Left hindlimb (tissue), 1 donor: ENCODE data around the gene EIF3L.

Experiments used
- DNase-seq: peaks from one replicate; pipeline ENCODE4 v3.0.0-alpha.2; 2018

The EIF3L gene

DNA sequence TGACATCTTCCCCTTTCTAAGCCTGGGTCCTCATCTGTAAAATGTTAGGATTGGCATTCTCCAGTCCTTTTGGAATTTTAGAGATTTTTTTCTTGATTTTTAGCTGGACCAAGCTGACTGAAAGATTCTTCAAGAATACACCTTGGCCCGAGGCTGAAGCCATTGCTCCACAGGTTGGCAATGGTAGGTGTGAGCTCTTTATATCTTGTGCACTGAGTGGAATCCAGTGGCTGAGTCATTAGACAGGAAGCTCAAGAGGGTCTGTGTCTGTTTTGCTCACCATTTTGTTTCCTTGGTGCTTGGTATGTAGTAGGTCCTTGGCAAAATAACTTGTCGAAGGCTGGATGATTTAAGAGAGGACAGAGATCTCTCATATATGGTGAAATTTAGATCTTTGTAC lies 6.2 kb downstream of the EIF3L start:
- no peak for DNase-seq

DNA sequence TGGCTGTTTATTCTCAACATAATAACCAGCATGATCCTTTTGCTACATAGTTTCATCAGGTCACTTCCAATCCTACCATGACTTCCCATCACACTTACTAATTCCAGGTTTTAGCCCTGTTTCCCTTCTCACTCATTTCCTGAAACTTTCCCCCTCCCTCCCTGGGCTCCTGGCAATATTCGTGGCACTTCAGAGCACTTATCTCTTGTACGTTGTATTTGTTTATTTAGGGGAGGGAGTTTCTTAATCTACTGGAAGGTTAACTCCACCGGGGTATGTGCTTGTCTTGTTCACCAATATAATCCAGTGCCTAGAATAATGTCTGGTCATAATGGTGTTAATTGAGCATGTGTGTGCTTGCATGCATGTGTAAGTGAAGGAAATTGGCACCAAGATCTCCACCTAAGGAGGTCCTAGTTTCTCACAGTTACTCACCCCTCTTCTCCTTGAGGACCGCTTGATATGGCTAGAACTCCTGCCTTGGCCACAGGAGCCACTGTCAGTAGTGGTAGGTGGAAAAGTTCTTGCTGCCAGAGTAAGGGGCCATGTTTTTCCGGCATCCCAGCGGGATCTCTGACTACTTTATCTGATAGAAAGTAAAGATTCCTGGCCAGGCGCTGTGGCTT lies 11.7 kb downstream of the EIF3L start:
- no peak for DNase-seq

DNA sequence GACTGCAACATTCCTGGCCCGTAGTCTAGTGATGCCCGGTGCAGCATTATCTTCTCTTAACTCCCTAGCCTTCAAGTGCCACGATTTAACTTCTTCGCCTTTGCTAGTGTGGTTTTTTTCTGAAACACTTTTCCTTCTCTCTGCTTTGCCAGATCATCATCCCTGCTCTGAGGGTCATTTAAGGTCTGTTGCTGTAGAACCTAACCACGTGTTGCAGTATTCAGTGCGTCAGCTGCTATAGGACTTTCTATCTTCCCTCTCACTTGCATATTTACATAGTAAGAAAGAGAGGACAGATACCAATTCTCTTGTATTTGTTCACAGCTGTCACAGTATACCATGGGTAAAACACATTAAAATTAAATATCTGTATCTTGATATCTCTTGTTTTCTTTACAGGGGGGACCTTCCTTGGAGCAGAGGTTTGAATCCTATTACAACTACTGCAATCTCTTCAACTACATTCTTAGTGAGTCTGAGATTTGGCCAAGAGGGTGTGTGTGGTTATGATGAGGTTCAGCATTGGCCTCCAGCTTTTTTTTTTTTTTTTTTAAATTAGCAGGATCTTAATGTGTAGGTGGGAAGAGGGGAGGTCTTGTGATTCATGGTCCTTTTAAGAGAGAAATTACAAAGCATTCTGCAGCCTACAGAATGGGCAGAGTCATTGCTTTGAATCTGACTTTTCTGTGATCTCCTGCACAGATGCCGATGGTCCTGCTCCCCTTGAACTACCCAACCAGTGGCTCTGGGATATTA lies 13.5 kb downstream of the EIF3L start:
- no peak for DNase-seq

DNA sequence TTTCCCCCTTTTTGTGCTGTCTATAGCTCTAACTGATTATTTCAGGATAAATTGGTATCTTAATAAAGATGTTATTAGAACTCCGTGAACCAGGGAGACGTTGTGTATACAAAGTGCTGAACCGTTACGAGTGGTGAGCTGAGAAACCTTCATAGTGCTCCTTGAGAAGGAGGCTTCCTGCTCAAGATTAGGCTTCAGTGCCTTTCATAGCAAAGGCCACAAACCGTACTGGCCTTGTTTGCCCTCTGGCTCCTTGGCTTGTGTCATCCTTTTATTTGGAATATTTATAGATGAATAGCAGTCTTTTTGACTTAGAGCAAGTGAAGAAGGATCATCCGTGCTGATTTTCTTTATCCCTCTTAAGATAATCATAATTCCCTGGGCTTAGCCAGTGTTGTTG lies 16.3 kb downstream of the EIF3L start:
- no peak for DNase-seq

DNA sequence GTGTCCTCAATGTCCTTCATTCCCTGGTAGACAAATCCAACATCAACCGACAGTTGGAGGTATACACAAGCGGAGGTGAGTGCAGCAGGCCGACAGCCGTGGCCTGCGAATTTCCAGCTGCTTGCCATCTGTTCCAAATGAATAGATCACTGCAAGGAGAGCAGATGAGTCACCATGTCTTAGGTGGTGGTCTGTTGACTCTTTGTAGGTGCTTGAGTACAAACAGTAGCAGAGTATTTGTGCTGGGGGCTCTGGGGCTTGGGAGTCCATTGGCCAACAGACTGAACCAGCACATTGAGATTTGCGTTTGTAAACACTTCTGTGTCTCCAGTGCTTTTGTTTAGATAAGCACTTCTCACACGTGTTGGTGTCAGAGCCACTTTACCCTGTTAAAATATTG lies 21.1 kb downstream of the EIF3L start:
- no peak for DNase-seq

DNA sequence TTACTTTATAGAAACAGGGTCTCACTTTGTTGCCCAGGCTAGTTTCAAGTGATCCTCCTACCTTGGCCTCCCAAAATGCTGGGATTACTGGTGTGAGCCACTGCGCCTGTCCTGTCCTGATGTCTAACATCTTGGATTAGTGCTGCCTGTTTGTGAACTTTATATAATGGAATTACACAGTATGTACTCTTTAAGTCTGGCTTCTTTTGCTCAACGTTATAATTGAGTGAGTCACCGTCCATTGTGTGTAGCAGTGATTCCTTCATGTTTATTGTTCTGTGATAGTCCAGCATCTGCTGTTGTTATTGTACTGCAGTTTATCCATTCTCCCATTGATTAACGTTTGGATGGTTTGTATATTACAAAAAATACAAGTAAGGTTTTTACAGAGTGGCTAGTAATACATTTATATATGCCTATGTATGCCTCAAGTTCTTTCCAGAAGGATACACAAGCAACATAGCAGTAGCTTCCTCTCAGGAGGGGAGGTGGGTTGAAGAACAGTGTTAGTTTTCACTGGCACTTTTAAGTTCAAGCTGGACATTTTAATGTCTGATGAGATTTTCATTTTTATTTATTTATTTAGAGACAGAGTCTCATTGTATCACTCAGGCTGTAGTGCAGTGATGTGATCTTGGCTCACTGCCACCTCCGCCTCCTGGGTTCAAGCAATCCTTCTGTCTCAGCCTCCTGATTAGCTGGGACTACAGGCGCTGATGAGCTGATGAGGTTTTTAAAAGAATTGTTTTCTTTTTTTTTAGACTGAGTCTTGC lies 31.6 kb downstream of the EIF3L start:
- DNase-seq, result no peak

DNA sequence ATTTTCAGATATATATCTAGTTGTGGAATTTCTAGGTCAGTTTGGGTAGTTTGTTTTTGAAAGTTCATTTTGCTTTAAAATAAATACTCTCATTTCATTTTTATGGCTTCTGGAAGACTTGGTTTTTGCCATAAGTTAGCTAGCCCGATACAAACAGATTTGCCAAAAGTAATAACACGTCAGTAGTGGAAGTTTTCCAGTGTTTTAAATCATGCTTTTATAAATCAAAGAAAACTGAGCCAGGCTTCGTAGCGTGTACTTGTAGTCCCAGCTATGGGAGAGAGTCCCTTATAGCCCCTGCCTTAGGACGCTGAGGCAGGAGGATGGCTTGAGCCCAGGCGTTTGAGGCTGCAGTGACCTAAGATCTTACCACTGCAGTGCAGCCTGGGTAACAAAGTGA lies 35.2 kb downstream of the EIF3L start:
- no peak for DNase-seq

DNA sequence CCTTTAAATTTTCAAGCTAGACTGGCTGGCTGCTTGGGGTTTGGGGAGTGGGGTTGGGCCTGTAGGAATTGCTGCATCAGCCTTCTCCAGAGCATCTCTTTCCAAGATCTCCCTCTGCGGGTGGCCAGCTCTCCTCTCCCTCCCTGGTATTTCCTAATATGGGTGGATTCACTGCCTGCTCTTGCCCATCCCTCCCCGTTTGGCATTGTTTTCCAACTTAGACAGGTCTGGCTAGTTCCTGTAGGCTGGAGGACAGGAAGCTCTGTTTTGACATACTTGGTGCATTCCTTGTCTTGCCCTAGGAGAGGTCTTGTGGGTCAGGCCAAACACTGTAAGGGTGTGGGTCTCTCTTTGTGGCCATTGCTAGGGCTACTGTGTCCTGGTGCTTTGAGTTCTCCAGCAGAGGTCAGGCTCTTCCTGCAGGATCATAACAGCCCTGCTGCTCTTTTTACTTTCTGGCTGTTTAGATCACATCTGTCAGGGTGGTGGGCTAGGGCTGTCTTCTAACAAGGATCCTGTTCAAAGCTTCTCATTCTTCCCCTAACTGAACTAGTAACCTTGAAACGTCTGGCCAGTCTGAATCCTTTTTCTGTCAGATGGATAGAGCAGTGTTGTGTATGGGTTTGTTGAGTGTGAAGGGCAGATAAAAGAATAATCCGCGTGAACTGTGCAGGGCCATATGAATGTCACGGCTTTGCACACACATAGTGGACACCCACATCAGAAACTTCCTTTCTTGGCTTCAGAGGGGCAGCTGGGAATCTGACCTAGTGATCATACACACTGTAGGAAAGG lies 38.6 kb downstream of the EIF3L start:
- DNase-seq, result peak; percentile 53

DNA sequence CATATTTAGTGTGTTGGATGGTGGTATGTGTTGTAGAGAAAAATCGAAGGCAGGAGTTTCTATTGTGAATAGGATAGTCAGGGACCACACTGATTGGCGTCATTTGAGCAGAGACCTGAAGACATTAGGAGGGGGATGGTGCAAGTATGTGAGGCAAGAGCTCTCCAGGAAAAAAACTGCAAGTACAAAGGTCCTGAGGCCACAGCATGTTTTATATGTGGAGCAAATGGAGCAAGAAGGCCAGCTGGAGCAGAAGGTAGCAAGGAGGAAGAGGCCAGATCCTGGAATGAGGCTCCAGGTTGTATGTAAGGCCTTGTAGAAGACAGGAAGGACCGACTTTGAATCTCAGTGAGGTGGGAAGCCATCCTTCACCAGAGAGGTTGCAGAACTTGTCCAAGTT lies 42.7 kb downstream of the EIF3L start:
- DNase-seq, result no peak

DNA sequence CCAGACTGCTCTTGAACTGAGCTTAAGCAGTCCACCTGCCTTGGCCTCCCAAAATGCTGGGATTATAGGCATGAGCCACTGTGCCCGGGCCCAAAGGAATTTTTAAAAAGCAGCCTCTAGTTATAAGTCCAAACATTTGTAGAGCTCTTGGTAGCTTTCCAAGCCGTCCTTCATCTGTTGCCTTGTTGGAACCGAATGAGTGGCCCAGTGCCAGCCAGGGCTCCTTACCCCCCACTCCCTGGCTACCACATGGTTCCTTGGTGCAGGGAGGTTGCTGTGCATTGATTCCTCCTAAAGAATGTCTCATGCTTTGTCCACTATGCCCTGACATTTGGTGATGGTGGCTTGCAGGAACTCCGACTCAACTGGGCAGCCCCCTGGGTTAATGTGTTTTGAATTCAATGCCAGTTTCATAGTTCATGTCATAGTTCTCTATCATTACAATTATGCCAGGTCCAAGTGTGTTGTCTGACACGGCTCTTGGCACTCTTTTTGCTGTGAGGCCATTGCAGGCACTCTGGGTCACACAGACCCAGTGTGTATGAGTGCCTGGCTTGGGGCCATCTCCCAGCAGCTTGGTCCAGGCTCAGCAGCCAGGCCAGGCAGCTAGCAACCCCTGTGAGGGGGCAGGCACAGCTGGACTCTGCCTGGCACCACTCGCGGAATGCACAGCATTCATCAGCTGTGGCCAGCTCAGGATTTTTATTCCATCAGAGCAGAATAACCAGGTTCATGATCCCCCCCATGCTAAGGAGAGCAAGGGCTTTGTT lies 43.5 kb downstream of the EIF3L start:
- peak; percentile 62 for DNase-seq

DNA sequence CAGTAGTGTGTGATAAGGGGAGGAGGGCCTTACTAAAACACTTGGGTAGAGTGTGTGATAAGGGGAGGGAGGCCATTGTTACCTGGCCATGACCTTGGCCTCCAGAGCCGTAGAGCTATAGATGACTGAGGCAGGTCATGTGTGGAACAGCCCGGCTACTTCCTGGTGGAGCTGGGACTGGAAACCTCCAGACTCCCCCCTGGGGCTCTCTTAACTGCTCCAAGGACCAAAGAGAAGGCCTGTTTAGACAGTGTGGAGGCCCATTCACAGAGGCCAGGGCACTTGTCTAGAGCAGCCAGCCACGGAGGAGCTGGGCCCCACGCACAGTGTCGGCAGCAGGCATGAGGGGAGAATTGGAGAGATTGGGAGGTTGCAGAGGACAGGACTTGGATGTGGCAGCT lies 44.4 kb downstream of the EIF3L start:
- no peak for DNase-seq

DNA sequence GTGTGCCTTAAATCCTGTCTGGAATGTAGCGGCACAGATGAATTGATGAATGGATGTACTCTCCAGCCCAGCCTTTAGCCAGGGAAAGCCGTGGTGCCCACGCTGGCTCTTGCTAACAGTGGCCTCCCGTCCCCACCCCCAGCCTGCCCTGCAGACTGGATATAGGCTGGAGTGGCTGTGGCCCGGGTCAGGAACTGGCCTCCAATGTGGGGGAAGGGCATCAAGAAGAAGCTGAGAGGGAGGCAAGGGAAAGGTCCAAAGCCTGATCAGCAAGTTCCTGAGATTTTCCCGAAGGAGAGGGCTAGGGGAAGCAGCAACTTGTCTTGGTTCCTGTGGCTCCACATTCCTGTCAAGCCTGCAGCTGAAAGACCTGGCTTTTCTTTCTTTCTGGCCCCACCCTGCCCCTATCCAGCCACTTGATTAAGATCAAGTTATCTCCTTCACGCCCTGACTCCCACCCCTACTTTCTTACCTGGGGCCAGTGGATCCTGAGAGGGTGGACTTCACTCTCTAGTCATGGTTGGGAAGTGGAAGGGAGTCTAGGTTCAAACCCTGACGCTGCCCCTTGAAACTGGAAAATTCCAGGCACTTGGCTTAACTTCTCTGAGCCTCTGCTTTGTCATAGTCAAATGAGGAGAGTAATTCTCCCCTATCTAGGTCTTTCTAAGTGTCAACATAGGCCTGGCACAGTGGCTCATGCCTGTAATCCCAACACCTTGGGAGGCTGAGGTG lies 45.9 kb downstream of the EIF3L start:
- no peak for DNase-seq

DNA sequence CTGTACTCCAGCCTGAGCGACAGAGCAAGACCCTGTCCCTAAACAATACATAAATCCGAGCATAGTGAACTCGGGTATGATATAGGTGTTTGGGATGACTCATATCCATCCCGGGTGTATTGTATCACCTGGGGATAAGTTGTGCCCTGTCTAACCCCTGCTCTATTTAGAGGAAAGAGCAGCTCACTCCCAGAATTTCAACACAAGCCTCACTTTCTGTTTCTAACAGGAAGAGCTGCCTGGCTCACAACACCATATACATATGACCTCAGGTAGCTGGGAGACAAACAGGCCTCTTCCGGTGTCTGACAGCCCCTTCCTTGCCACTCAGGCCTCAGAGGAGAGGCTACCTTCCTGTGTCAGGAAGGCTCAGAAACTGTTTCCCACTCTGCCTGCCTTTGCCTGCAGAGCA lies 47.0 kb downstream of the EIF3L start:
- no peak for DNase-seq

DNA sequence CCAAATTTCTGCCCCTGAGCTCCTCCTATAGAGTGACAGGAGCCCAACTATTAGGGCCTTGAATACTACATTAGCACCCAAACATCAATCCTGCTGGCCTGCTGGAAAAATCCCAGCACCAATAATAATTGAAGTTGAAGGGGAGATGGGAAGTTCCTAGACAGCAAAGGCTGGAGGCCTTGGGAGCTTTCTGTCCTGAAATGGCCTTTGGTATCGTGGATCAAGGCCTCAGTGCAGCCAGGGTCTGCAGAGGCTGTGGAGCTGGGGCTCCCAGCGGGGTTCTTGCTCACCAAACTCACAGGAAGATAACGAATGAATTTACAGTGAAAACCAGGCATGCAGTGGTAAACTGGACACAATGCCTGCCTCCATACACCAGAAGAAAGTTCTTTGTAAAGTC lies 47.7 kb downstream of the EIF3L start:
- no peak for DNase-seq

DNA sequence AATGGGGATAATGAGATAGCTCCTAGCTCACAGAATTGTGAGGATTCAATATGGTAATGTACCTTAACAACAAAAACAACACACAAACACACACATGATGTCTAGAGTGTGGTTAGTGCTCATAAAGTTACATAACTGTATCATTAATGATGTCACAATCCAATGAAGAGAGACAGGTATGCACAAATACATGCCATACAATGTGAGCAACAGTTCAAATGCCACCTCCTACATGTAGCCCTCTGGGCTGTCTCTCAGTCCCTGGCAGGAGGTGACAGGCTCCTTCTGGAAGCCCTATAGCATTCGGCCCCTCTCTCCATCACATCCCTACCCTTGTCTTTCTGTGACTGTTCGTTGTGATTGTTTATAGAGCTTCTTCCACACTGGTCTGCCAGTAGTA lies 48.6 kb downstream of the EIF3L start:
- DNase-seq, result no peak

DNA sequence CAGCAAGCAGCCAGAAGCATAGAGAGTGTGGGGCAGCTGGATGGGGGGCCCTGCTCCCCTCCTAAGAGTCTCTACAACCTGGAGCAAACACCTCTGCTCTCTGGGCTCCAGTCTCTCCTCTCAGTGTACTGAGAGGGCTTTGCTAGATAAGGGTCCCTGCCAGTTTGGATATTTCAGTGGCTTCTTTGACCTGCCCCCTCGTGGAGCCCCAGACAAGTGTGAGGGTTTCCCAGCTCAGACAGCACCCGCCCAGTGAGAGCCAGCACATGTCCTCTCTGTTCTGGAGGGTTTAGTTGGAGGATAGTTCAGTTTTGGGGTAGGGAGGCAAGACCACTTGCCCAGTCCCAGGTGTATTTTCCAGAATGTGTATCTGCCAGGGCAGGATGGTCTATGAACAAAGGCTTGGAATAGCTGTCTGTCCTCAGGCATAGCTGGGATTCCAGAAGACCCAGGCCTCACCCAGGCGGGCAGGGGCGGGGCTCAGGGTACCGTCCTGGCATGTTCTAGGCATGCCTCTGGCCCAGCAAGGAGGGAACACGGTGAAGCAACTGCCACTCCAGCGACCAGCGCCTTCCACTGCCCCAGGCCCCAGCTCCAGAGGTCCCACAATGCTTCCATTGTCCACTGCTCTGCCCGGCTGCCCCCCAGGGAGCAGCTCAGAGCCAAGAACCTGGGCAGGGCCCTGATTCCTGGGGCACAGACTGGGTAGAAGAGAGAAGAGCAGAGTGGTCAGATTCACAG lies 49.4 kb downstream of the EIF3L start:
- no peak for DNase-seq

DNA sequence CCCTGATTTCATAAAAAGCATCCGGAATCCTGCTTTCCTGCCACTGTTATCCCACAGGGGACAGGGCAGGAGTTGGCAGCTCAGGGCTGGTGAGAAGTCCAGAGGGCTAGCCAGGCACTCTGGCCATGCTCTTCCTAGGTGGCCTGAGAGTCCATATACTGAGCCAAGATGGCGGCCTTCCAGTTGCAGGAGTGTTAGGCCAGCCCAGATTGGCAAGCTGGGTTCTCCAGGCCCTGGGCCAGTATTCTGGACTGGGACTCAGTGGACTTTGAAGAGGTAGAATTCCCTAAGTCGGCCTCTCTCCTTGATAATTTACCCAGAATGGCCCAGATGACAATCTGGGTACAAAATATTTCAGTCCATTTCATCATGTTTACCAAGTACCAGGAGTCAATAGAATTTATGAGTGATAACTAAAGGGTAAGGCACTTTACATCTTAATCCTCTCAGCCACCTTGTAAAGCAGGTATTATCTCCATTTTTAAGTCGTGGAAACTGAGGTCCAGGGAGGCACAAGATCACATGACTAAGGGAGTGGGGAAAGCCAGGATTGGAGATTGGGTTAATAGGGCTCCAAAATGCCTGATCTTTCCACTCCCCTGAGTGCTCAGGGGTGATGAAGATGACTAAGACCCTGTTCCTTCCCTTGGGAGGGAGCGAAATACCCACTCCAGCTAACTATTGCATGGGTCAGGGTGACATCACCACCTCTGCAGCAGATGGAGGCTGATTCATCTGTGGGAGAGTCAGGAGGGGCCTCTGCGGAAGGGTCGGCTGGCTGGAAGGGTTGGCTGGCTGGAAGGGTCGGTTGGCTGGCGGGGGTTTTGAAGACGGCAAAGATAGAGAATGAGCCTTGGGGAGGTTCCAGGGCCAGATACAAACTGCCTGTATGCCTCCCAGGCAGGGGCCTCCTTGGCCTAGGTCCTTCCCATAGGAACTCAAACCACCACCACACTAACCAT lies 55.6 kb downstream of the EIF3L start:
- DNase-seq, result peak; percentile 69

DNA sequence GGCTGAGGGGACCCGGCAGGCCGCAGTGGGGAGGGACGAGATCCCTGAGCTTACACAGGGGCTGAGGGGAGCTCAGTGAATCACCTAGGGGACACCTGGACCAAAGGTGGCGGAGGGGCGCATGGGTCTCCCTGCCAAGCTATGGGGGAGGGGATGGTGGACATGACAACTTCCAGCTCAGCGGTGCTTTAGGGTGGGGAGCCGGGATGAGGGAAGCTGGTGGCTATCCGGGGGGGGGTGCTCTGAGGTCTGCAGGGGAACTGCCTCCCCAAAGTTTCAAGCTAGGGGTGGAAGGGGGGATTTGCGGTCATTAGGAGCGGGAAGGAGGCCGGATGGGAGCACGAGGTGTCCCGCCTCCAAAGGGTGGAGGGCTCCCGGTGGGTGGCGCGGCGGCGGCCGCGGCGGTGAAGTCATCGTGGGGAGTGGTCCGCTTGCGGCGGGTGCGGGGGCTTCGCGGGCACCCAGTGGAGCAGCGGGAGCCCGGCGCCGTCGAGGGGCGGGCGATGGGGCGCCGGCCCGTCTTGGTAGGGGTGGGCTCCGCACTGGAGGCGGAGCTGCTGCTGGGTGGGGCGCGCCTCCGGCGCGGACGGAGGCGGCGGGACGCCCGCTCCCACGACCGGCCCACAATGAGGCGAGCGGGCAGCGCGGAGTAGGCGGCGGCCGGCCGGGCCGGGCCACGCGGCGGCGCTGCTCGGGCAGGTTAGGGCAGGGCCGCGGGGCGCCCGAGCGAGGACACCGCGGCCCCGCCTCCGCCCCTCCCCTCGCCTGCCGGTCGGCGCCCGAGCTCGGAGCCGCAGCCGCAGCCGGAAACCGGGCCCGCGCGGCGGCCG lies 56.5 kb downstream of the EIF3L start, which contains the start of gene MICALL1:
Gene MICALL1 (plus strand): TSS at position 764 of the 830 bp plus-strand sequence. CDS start 126 bp downstream, outside the sequence.
- DNase-seq, result peak; percentile 77
